ENCODE measurements around the gene ENDOV. TPM values are rescaled to one million over a fixed set of nuclear protein-coding genes. Genes with fewer than 3 reads are reported as not detected.
A peak's percentile ranks its signal among the peaks of the same experiment; 100 is the strongest.
"Not testable (repeated sequence)": the region's sequence is repeated elsewhere in the genome, so short reads cannot be mapped to it uniquely, and the experiment has no call there.

Gene ENDOV
- total and polyA plus RNA-seq, 9 donors = 8.9 to 24.1 (median 20.8) TPM

DNA sequence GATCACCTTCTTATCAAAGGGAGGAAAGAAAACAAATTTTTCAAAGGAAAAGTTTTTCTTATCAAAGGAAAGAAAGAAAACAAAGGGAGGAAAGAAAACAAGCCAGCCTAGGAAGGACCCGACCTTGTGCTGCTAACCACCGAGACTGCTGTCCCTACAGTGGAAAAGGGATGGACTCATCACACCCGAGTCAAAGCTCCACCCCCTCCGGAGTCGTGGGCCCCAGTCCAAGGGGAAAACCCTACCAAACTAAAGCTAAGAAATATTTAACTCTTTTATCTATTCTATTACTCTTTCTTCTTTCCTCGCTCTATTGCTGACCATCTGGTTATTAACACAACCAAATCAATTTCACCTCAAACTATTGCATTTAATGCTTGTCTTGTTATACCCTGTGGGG, 6.1 kb upstream of the ENDOV start:
- WGBS, 3 donors = 3 to 10% (median 4%) methylated on average over 6 of the region's 6 CpGs
- intact Hi-C loops (cut with DNase I) = no loop called here
- Histone ChIP-seq H3K9me3 (no peaks in the 10 kb centered on the region), H3K4me1 (ENCODE audit: insufficient read depth) (peaks cover 1% of the 10 kb centered on the region), H3K27ac (no peak overlapping the region), H3K27me3 (no peaks in the 10 kb centered on the region), H3K4me3 (no peak overlapping the region), H3K36me3 (no peaks in the 10 kb centered on the region)
- TF ChIP-seq POLR2A (IDR thresholded peaks at IDR 0.05) (no peak), EP300 (IDR thresholded peaks at IDR 0.05) (no peak)
- TF ChIP-seq, protein P1, sequence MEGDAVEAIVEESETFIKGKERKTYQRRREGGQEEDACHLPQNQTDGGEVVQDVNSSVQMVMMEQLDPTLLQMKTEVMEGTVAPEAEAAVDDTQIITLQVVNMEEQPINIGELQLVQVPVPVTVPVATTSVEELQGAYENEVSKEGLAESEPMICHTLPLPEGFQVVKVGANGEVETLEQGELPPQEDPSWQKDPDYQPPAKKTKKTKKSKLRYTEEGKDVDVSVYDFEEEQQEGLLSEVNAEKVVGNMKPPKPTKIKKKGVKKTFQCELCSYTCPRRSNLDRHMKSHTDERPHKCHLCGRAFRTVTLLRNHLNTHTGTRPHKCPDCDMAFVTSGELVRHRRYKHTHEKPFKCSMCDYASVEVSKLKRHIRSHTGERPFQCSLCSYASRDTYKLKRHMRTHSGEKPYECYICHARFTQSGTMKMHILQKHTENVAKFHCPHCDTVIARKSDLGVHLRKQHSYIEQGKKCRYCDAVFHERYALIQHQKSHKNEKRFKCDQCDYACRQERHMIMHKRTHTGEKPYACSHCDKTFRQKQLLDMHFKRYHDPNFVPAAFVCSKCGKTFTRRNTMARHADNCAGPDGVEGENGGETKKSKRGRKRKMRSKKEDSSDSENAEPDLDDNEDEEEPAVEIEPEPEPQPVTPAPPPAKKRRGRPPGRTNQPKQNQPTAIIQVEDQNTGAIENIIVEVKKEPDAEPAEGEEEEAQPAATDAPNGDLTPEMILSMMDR (IDR thresholded peaks at IDR 0.05) = no peak
- peak in 1 of 5 donors; percentile 68 for DNase-seq

DNA sequence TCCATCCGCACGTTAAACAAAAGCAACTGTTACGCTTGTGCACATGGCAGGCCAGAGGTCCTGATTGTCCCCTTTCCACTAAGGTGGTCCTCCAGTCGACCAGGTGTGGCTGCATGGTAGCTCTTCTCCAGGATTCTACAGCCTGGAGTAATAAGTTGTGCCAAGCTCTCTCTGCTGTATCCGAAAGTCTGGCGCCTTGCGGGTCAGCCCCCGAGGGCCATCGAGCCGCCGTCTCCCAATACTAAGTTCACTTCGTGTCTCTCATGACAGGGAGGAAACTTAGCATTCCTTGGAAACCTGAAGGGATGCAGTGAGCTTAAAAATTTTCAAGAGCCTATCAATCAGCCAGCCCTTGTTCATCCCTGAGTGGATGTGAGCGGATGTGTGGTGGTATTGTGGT, 5.3 kb upstream of the ENDOV start:
- H3K27me3 ChIP-seq = no peaks in the 10 kb centered on the region
- no peak for TF ChIP-seq EP300 (IDR thresholded peaks at IDR 0.05)
- no peak for TF ChIP-seq POLR2A (IDR thresholded peaks at IDR 0.05)
- TF ChIP-seq, protein P1 (IDR thresholded peaks at IDR 0.05) = no peak
- no peaks in the 10 kb centered on the region for H3K9me3 ChIP-seq
- no peaks in the 10 kb centered on the region for H3K36me3 ChIP-seq
- 90 to 92% (median 91%) methylated on average over 13 of the region's 13 CpGs for WGBS, 3 donors
- H3K4me3 ChIP-seq = no peak overlapping the region
- intact Hi-C loops (cut with DNase I) = no loop called here
- H3K4me1 ChIP-seq (ENCODE audit: insufficient read depth) = peaks cover 3% of the 10 kb centered on the region
- no peak overlapping the region for H3K27ac ChIP-seq
- no peak for DNase-seq

DNA sequence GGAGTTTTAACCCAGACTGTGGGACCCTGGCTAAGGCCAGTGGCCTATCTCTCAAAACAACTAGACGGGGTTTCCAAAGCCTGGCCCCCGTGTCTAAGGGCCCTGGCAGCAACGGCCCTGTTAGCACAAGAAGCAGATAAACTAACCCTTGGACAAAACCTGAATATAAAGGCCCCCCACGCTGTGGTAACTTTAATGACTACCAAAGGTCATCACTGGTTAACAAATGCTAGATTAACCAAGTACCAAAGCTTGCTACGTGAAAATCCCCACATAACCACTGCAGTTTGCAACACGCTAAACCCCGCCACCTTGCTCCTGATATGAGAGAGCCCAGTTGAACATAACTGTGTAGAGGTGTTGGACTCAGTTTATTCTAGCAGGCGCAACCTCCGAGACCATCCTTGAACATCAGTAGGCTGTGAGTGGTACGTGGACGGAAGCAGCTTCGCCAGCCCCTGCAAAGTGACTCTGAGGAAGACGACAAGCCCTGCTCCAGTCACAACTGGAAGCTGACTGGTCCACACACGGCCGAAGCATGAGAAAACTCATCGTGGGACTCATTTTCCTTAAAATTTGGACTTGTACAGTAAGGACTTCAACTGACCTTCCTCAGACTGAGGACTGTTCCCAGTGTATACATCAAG, 4.4 kb upstream of the ENDOV start:
- DNase-seq, H3K36me3 ChIP-seq: not testable (repeated sequence)

DNA sequence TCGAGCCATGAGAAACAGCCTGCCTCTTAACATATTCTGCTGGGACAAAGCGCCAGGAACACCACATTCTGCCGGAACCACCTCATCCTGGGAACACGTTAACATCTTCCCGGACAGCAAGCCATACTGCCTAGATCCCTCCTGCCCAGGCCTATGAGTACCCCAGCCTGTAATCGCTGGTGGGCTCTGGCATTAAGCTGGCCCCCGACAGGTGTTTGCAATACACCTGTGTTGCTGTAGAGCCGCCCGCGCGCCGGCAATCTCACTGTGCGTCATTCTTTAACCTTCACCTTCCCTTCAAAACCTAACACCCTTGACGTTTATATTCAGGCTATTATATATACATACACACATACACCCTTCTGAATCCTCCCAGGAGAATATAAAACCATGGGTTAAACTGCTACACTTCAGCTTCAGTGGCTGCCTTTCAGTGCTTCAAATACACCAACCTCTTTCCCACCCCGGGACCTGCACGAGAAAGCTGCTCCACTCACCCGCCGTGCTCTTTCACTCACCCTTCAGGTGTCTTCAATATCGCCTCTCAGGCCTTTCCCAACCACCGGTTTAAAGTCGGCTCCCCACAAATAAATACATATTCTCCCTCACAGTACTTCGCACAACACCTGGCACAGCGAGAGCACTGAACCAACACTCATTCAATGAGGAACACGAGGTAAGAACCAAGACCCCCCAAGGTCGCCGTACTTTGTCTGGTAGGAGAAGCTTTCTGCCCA, 1.0 kb upstream of the ENDOV start:
- intact Hi-C loops (cut with DNase I) = no loop called here
- TF ChIP-seq EP300 (IDR thresholded peaks at IDR 0.05) (no peak), POLR2A (IDR thresholded peaks at IDR 0.05) (no peak)
- TF ChIP-seq, protein P1 (IDR thresholded peaks at IDR 0.05) = no peak
- no peak overlapping the region for H3K27ac ChIP-seq
- H3K27me3 ChIP-seq = no peaks in the 10 kb centered on the region
- H3K36me3 ChIP-seq = no peaks in the 10 kb centered on the region
- H3K4me1 ChIP-seq (ENCODE audit: insufficient read depth) = peaks cover 5% of the 10 kb centered on the region
- no peaks in the 10 kb centered on the region for H3K9me3 ChIP-seq
- WGBS, 3 donors = 34 to 45% (median 34%) methylated on average over 26 of the region's 26 CpGs
- H3K4me3 ChIP-seq = peak overlapping the region; percentile 74
- DNase-seq = no peak

More for the DNA sequence above, 4.4 kb upstream of the ENDOV start:
- H3K27ac ChIP-seq; H3K4me1 ChIP-seq (ENCODE audit: insufficient read depth); H3K27me3 ChIP-seq; intact Hi-C loops (cut with DNase I); H3K4me3 ChIP-seq; H3K9me3 ChIP-seq: not testable (repeated sequence)
- 75 to 79% (median 77%) methylated on average over 16 of the region's 16 CpGs for WGBS, 3 donors

DNA sequence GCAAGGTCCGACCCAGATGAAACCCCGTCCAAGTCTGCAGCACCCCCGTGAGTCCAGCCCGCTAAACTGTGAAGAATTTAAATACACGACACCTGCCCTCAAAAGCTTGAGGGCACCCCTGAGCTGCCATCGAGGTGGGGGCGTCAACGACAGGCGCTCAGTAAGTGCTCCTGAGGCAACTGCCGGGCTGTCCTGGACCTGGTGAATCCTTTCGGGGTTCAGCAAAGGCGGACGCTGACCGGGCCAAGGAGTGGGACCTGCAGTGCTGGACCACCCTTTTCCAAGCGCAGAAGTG, 512 bp upstream of the ENDOV start:
- H3K27me3 ChIP-seq = no peaks in the 10 kb centered on the region
- H3K4me1 ChIP-seq (ENCODE audit: insufficient read depth) = peaks cover 5% of the 10 kb centered on the region

More for the DNA sequence above, 512 bp upstream of the ENDOV start:
- 0 to 1% (median 0%) methylated on average over 15 of the region's 15 CpGs for WGBS, 3 donors
- no peak for DNase-seq
- Histone ChIP-seq H3K27ac (no peak overlapping the region), H3K36me3 (no peaks in the 10 kb centered on the region), H3K4me3 (peak overlapping the region; percentile 74), H3K9me3 (no peaks in the 10 kb centered on the region)
- TF ChIP-seq, protein P1 (IDR thresholded peaks at IDR 0.05) = no peak
- TF ChIP-seq POLR2A (IDR thresholded peaks at IDR 0.05) = no peak
- TF ChIP-seq EP300 (IDR thresholded peaks at IDR 0.05) = no peak
- intact Hi-C loops (cut with DNase I) = no loop called here

Data from ovary (tissue), 9 donors.